ENCODE results near the gene DUSP11. TPM values are rescaled to one million over a fixed set of nuclear protein-coding genes. Genes with fewer than 3 reads are reported as not detected.
A peak's percentile ranks its signal among the peaks of the same experiment; 100 is the strongest.
"Not testable (repeated sequence)": the region's sequence is repeated elsewhere in the genome, so short reads cannot be mapped to it uniquely, and the experiment has no call there.

Gene DUSP11
- total RNA-seq, 1 donor from 2014 or later = 19.8 TPM

DNA sequence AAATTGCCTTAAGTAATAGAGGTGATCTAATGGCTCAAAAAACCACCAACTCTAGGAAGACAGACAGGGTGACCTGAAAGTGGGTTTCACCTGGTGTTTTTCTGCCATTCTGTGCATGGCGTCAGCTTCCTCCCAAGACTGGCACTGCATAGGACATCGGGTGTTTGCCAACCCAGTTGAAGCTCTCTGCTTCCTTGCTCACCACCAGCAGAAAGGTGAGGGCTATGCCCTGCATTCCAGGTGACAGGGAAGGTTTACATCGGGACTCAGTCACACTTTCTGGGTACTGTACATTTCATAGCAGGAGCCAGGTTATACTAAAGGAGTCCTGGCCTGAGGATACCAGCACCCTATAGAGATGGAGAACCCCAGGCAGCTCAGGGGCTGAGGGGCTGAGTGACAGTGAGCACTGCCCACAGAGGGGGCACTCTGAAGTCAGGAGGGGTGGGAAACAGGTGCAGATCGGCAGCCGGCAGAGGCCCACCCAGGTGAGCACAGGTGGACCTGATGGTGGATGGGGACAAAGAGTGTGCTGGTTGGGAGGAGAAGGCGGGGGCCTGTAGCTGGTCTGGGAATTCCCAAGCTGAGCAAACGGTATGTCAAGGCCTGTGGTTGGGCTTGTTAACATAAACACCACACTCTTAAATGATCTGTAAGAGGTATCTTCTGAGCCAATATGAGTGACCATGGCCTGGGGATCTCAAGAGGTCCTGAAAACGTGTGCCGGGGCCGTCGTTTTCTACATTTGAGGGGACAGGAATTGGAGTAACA, 60.9 kb downstream of the DUSP11 start:
- no peak for DNase-seq (ENCODE audit: low read depth in 2 of 2)

DNA sequence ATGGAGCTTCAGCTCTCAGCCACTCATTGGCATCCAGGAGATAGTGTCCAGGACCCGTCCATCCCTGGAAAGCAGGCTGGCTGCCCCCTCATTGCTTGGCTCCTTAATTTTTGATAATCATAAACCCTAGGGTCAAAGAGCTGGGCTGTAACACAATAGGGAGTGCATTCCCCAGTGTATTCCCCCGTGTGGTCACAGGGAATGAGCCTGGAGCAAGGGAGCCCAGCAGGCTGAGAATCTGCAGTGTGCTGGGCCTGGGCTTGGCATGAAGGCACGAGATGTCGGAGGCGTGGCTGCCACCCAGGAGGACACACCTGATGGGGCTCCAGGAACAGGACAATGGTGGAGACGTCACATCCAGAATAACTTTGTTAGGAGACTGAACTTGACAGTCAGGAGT, 61.5 kb downstream of the DUSP11 start:
- DNase-seq (ENCODE audit: low read depth in 2 of 2) = no peak

DNA sequence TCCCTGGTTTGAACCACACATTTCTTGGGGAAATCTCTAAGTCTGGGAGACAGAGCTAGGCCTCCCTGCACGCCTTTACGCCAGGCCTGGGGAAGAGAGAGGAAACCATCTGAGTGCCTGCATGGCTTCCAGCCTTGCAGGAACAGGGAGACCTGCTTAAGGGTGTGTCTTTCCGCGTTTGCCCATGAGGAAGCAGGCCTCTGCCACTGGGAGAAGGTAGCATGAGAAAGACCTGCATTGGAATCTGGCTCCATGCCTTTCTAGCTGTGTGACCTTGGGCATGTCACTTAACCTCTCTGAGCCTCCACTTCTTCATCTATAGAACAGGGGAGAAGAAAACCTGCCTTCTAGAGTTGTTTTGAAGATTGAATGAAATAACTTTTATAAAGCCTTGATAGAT, 62.2 kb downstream of the DUSP11 start:
- DNase-seq (ENCODE audit: low read depth in 2 of 2) = not testable (repeated sequence)

GRCh38 chr2:73717251-73717606, 62.7 kb downstream of the DUSP11 start:
- no peak for DNase-seq (ENCODE audit: low read depth in 2 of 2)

DNA sequence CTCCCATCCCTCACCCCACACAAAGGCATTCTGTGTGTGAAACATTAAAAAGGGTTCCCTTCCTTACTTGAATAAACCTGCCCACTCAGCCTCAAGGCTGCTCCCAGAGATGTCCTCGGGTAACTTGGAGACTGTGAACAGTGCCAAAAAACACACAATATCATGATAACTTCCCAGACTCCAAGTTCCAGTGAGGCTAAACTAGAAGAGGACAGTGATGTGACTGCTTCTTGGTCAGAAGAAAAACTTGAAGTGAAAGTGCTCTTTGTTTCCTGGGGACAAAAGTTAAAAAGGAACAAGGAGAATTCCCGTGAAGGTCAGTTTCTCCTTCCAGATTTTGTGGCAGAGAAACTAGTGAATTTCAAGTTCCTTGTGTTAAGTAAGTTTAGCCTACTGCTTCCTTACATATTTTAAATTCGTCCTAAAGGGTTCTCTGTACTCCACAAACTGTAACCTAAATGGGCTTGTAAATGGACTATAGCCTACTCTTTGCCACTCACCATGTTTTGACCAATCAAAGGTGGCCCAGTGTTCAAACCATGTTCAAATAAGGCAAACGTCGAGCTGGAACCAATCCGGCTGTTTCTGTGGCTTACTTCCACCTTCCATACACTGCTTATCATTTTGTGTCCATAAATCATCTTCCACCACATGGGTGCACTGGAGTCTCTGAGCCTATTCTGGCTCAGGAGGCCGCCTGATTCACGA, 63.2 kb downstream of the DUSP11 start:
- peak; percentile 47 to 74 for DNase-seq (ENCODE audit: low read depth in 2 of 2)

GRCh38 chr2:73714091-73714490, 65.8 kb downstream of the DUSP11 start:
- no peak for DNase-seq (ENCODE audit: low read depth in 2 of 2)

Other genes starting within 250 kb of the DUSP11 start
- gene NAT8, start 137.7 kb downstream of the DUSP11 start, total RNA-seq = not detected in 2 replicates
- 20.4 and 30.3 TPM in 2 replicates for gene TPRKB, start 42.8 kb downstream of the DUSP11 start, total RNA-seq
- gene C2orf78, start 4.1 kb upstream of the DUSP11 start, total RNA-seq = not detected in 2 replicates
- gene STAMBP, start 48.9 kb upstream of the DUSP11 start, total RNA-seq = 8.9 and 13.3 TPM in 2 replicates
- not detected in 2 replicates for gene ACTG2, start 112.9 kb upstream of the DUSP11 start, total RNA-seq
- gene DGUOK, start 146.8 kb upstream of the DUSP11 start, total RNA-seq = 33.7 and 40.5 TPM in 2 replicates
- 3.1 and 4.0 TPM in 2 replicates for gene TET3, start 204.8 kb upstream of the DUSP11 start, total RNA-seq

All from lung microvascular endothelial cell (primary cell).